Regular cardiac myocyte (primary cell): ENCODE results near the gene GRAP. TPM values are rescaled to one million over a fixed set of nuclear protein-coding genes. Genes with fewer than 3 reads are reported as not detected.

Source experiments
- total RNA-seq: library from RNA; depleted of rRNA; stranded (reverse); fragments of >200 nt; gene quantifications from 2 replicates; pipeline ENCODE4 v1.2.3, GENCODE V29; 2014

The GRAP gene
- total RNA-seq: 0.58 and 0.85 TPM in 2 replicates

GRCh38 chr17:19046782-19047375 lies at the start of gene GRAP:
Gene GRAP (minus strand): TSS chr17:19046957. CDS start chr17:19046926, 31 bp downstream.

DNA sequence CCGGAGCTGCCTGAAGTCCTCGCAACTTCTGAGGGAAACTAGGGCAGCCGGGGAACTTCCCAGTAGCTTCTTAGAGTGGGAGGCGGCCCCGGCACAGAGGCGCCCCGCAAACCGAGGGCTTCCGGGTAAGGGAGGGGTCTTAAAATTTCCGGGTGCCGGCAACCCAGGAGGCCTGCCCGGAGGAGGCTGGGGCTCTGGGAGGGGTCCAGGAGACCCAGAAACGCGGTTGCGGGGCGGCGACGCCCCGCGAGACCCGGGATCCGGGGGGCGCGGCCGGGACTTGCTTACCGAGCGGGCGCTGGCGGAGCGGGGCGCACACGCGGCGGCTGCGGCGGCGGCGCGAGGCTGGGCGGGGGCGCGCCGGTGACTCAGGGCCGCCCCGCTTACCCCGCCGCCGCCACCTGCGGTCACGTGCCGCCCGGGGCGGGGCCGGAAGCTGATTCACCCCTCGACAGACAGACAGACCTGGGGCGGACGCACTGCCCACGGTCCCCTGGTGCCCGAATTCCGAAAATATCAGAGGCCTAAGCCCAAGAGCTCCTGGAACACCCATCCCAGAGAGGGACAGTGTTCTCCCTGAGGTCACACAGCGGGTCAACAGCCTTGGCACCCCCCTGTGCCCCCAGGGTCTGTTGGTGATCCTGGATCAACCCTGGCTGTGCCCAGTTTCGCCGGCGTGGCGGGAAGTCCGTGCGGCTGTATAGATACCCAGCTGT lies 42.2 kb downstream of the GRAP start, which contains the start of gene FAM83G:
FAM83G (minus strand) TSS at position 344 of the 716 bp plus-strand sequence. CDS start 723 bp downstream, outside the sequence.

Other genes starting within 250 kb of the GRAP start
- gene PRPSAP2, start 188.8 kb downstream of the GRAP start, total RNA-seq: 51.0 and 51.8 TPM in 2 replicates
- gene SLC5A10, start 94.8 kb downstream of the GRAP start, total RNA-seq: under 0.01 TPM in 1 of 2 replicates, not detected in the other
- gene FAM83G, start 42.2 kb downstream of the GRAP start, total RNA-seq: 18.6 and 24.2 TPM in 2 replicates
- under 0.01 TPM in 1 of 2 replicates, not detected in the other for gene GRAPL, start 80.6 kb upstream of the GRAP start, total RNA-seq
- 23.7 and 33.7 TPM in 2 replicates for gene EPN2, start 190.4 kb upstream of the GRAP start, total RNA-seq